SK-N-SH (cell line): Measurements from ENCODE around the gene UCHL3. TPM values are rescaled to one million over a fixed set of nuclear protein-coding genes. Genes with fewer than 3 reads are reported as not detected.
A peak's percentile ranks its signal among the peaks of the same experiment; 100 is the strongest.

Experiments
- CTCF ChIA-PET: fragments of 300-600, 350-600 bp; formaldehyde crosslinking; extraction: SDS; loops from one replicate; lab custom pipeline; 2021; lab: Yijun Ruan, JAX
- POLR2A ChIA-PET: fragments of 350-600 bp; sonication (Branson Sonifier 250); formaldehyde crosslinking; extraction: SDS; loops from one replicate; lab custom pipeline; 2020; ENCODE audit warnings: antibody characterized with exemption, inconsistent platforms; lab: Yijun Ruan, JAX
- DNase-seq: peaks from one replicate; pipeline ENCODE4 v3.0.0; 2012
- H2AFZ ChIP-seq: fragments of 200-600 bp; sonication (generic); 2 replicates; pipeline ENCODE4 v1.8.1; 2016; ENCODE audit warnings: antibody characterized with exemption, mild to moderate bottlenecking, low read depth
- H3F3A ChIP-seq: fragments of 200-600 bp; sonication (generic); replicated peaks from 2 replicates; pipeline ENCODE3; 2016; ENCODE audit warnings: antibody characterized with exemption, mild to moderate bottlenecking; ENCODE audit not compliant: insufficient read depth
- H3K27ac ChIP-seq, 2 experiments: fragments of 200-500 bp in 1 of 2; fragments of 200-600 bp in 1 of 2; sonication (Bioruptor generic) in 1 of 2; sonication (generic), shearing (Covaris generic) in 1 of 2; 2 replicates each; pipeline versions ENCODE4 v1.5.1 to v1.6.1; 2014 to 2016; ENCODE audit warnings: low read depth in 2 of 2, inconsistent platforms in 1 of 2, low read length in 1 of 2, mild to moderate bottlenecking in 1 of 2, mixed read lengths in 1 of 2
- H3K27me3 ChIP-seq: fragments of 200-600 bp; sonication (generic), shearing (Covaris generic); 2 replicates; pipeline ENCODE4 v1.6.1; 2016; ENCODE audit warnings: mixed run types; ENCODE audit not compliant: insufficient read depth
- H3K36me3 ChIP-seq, 2 experiments: fragments of 200-500 bp in 1 of 2; fragments of 200-600 bp in 1 of 2; sonication (Bioruptor generic) in 1 of 2; sonication (generic) in 1 of 2; replicated peaks in 1 of 2; 2 replicates each; pipeline versions ENCODE3 to v1.5.1; 2014 to 2016; ENCODE audit warnings: low read length in 1 of 2, mild to moderate bottlenecking in 1 of 2; ENCODE audit not compliant: insufficient read depth in 2 of 2, control insufficient read depth in 1 of 2
- H3K4me1 ChIP-seq, 2 experiments: fragments of 200-500 bp in 1 of 2; fragments of 200-600 bp in 1 of 2; sonication (Bioruptor generic) in 1 of 2; sonication (generic), shearing (Covaris generic) in 1 of 2; 2 replicates each; pipeline versions ENCODE4 v1.5.1 to v1.6.1; 2014 to 2016; ENCODE audit warnings: low read depth in 1 of 2, low read length in 1 of 2, mixed run types in 1 of 2; ENCODE audit not compliant: insufficient read depth in 2 of 2, control insufficient read depth in 1 of 2
- H3K4me2 ChIP-seq: fragments of 200-600 bp; sonication (generic), shearing (Covaris generic); 2 replicates; pipeline ENCODE4 v1.6.1; 2017; ENCODE audit warnings: mixed run types
- H3K4me3 ChIP-seq, 2 experiments: fragments of 200-500 bp in 1 of 2; fragments of 200-600 bp in 1 of 2; sonication (Bioruptor generic) in 1 of 2; sonication (generic), shearing (Covaris generic) in 1 of 2; 2 replicates each; pipeline versions ENCODE4 v1.5.1 to v1.8.1; 2014 to 2016; ENCODE audit warnings: low read depth in 2 of 2, inconsistent platforms in 1 of 2, low read length in 1 of 2, mild to moderate bottlenecking in 1 of 2, mixed read lengths in 1 of 2, moderate library complexity in 1 of 2
- H3K79me2 ChIP-seq: fragments of 200-600 bp; sonication (generic); 2 replicates; pipeline ENCODE4 v1.8.1; 2017; ENCODE audit warnings: mild to moderate bottlenecking; ENCODE audit not compliant: insufficient read depth
- H3K9ac ChIP-seq: fragments of 200-600 bp; sonication (generic); 2 replicates; pipeline ENCODE4 v1.6.1; 2017; ENCODE audit warnings: mixed run types
- H3K9me2 ChIP-seq: fragments of 200-600 bp; sonication (generic); 2 replicates; pipeline ENCODE4 v1.6.1; 2017; ENCODE audit warnings: mixed run types
- H3K9me3 ChIP-seq: fragments of 200-600 bp; sonication (generic); 2 replicates; pipeline ENCODE4 v1.6.1; 2017; ENCODE audit warnings: mixed run types, mild to moderate bottlenecking, moderate library complexity
- H4K20me1 ChIP-seq: fragments of 200-600 bp; sonication (generic); 2 replicates; pipeline ENCODE4 v1.6.1; 2017; ENCODE audit warnings: mild to moderate bottlenecking, mixed run types; ENCODE audit not compliant: insufficient read depth
- CHD2 ChIP-seq: fragments of 150-350 bp; IDR thresholded peaks from 2 replicates; pipeline ENCODE4 v1.6.1; 2018; ENCODE audit warnings: low read length; ENCODE audit not compliant: partially characterized antibody
- FOXM1 ChIP-seq: IDR thresholded peaks from 2 replicates; pipeline ENCODE4 v1.4.0; 2012; ENCODE audit warnings: low read depth, mild to moderate bottlenecking
- GATA2 ChIP-seq: sonication (generic); formaldehyde crosslinking; IDR thresholded peaks from 2 replicates; pipeline ENCODE4 v1.5.0; 2020; ENCODE audit warnings: mild to moderate bottlenecking, missing genetic modification reagents
- IRF3 ChIP-seq: fragments of 150-350 bp; IDR thresholded peaks from 2 replicates; pipeline ENCODE4 v1.6.1; 2016; ENCODE audit warnings: mild to moderate bottlenecking, low read depth, low read length
- MXI1 ChIP-seq: IDR thresholded peaks from 2 replicates; pipeline ENCODE4 v1.6.1; 2012; ENCODE audit warnings: mild to moderate bottlenecking, low read depth, low read length, improper control_type of control experiment
- NRF1 ChIP-seq: IDR thresholded peaks from 2 replicates; pipeline ENCODE4 v1.6.1; 2012; ENCODE audit warnings: low read depth, mild to moderate bottlenecking, low read length
- RCOR1 ChIP-seq: fragments of 150-350 bp; IDR thresholded peaks from 2 replicates; pipeline ENCODE4 v1.6.1; 2017; ENCODE audit warnings: antibody characterized with exemption, low read length
- RFX5 ChIP-seq: IDR thresholded peaks from 2 replicates; pipeline ENCODE4 v1.6.1; 2012; ENCODE audit warnings: mild to moderate bottlenecking, improper control_type of control experiment, low read length
- SMC3 ChIP-seq: IDR thresholded peaks from 2 replicates; pipeline ENCODE4 v1.6.1; 2012; ENCODE audit warnings: low read depth, low read length, improper control_type of control experiment
- TCF12 ChIP-seq: IDR thresholded peaks from 2 replicates; pipeline ENCODE4 v1.4.0; 2012
- WGBS: methylation state at CpG from one replicate; pipeline ENCODE4 v1.1.6; 2017; ENCODE audit warnings: low lambda C conversion rate; 5-methylcytosine and 5-hydroxymethylcytosine counted together
- polyA plus RNA-seq, 3 experiments: library from polyadenylated mRNA; depleted of rRNA; stranded (reverse); fragments of >200 nt; gene quantifications; 2 replicates each; pipeline ENCODE4 v1.2.3, GENCODE V29; 2012

The UCHL3 gene
- polyA plus RNA-seq, 1 of the 3 experiments (the other 2 are of a cell fraction) = 28.8 TPM

DNA sequence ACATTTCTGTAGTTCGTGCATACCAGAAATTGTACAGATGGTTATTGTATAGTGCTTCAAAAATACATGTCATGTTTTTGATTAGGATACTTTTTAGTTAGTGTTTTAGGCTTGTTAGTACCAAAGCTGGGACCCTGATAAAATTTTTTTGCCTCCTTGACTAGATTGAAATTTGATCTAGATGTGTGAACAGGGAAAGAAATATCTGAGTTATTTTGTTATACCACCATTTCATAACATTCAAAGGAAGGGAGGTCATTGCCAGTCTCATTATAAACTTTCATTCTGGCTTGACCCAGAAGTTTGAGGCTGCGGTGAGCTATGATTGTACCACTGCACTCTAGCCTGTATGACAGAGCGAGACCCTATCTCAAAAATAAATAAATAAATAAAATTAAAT, 95.5 kb downstream of the UCHL3 start (continued):
- no peak for TF ChIP-seq SMC3
- TF ChIP-seq NRF1 = no peak
- no peak for TF ChIP-seq MXI1

GRCh38 chr13:75647126-75647784, 97.7 kb downstream of the UCHL3 start:
- Histone ChIP-seq H3K4me2 (peak overlapping the region; percentile 29; the same call in 1 of the 2 replicates), H3K27ac (peak overlapping the region; percentile 52 to 68; a peak in 3 of 4 replicates), H3K9ac (no peak overlapping the region), H3F3A (peaks cover 38% of the 10 kb centered on the region), H3K79me2 (peaks cover 100% of the 10 kb centered on the region), H3K9me2 (no peaks in the 10 kb centered on the region), H3K9me3 (no peaks in the 10 kb centered on the region), H3K36me3 (peaks cover 15 to 70% of the 10 kb centered on the region in 2 experiments), H4K20me1 (peaks cover 97% of the 10 kb centered on the region), H3K27me3 (no peaks in the 10 kb centered on the region), H3K4me1 (peaks cover 0 to 25% of the 10 kb centered on the region in 2 experiments; a peak in 2 of 4 replicates)
- CTCF ChIA-PET = no interaction called here
- WGBS = 83% methylated on average over 1 of the region's 1 CpG
- no peak for DNase-seq
- no peak for TF ChIP-seq FOXM1
- TF ChIP-seq, all 33 proteins: peak for 0
- Histone ChIP-seq H3K4me3 (no peak overlapping the region), H2AFZ (no peak overlapping the region)
- POLR2A ChIA-PET = no interaction called here

- Histone ChIP-seq H3K4me2 (no peak overlapping the region; the same call in 1 of the 2 replicates), H3K4me1 (peaks cover 0 to 36% of the 10 kb centered on the region in 2 experiments; a peak in 2 of 4 replicates), H3K9me3 (no peaks in the 10 kb centered on the region), H3K79me2 (peaks cover 100% of the 10 kb centered on the region), H2AFZ (no peak overlapping the region), H3K9ac (no peak overlapping the region), H3K9me2 (no peaks in the 10 kb centered on the region), H3K27ac (peak overlapping the region; percentile 4; a peak in 1 of 4 replicates), H4K20me1 (peaks cover 99% of the 10 kb centered on the region), H3K36me3 (peaks cover 19 to 75% of the 10 kb centered on the region in 2 experiments), H3K27me3 (no peaks in the 10 kb centered on the region), H3F3A (peaks cover 44% of the 10 kb centered on the region), H3K4me3 (no peak overlapping the region)
- DNase-seq = no peak
- TF ChIP-seq CHD2 = no peak
- 99% methylated on average over 2 of the region's 2 CpGs for WGBS
- ChIA-PET POLR2A (no interaction called here), CTCF (interaction anchor here (0.9 to 1.1 kb wide), 2 partner anchors 10 to 12 kb away, joined by 3 read pairs; partner anchors contain the start of gene LMO7)
These were observed 98.9 kb downstream of the UCHL3 start for GRCh38 chr13:75648446-75648845.

DNA sequence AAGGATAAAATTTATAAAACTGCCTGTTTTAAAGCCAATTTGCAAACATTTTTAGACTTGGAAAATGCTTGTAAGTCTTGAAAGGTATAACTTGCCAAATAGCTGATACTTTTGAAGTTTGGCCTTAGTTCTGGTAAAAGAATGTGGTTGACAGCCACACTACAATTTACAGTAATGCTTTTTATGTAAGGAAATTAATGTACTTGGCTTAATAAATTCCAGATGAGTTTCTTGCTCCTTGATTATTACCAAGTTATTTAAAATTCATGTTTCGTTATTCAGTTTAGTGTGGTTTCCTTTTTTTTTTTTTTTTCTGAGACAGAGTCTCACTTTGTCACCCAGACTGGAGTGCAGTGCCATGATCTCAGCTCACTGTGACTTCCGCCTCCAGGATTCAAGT, 101.4 kb downstream of the UCHL3 start:
- no peak for DNase-seq
- H3K4me3 ChIP-seq = no peak overlapping the region
- H4K20me1 ChIP-seq = peaks cover 99% of the 10 kb centered on the region
- H3F3A ChIP-seq = peaks cover 48% of the 10 kb centered on the region
- no peaks in the 10 kb centered on the region for H3K9me3 ChIP-seq
- H3K9ac ChIP-seq = no peak overlapping the region
- WGBS = 79% methylated on average over 2 of the region's 2 CpGs
- H3K36me3 ChIP-seq = peaks cover 21 to 78% of the 10 kb centered on the region in 2 experiments
- TF ChIP-seq GATA2 = no peak
- TF ChIP-seq RCOR1 = no peak
- peak; percentile 41 for TF ChIP-seq TCF12
- TF ChIP-seq IRF3 = no peak
- no peak for TF ChIP-seq RFX5
- H3K9me2 ChIP-seq = no peaks in the 10 kb centered on the region
- H3K27ac ChIP-seq = peak overlapping the region; percentile 38 to 75; a peak in 2 of 4 replicates
- peaks cover 100% of the 10 kb centered on the region for H3K79me2 ChIP-seq
- peaks cover 0 to 39% of the 10 kb centered on the region in 2 experiments; a peak in 2 of 4 replicates for H3K4me1 ChIP-seq
- POLR2A ChIA-PET = no interaction called here
- peak overlapping the region; percentile 27; the same call in 1 of the 2 replicates for H3K4me2 ChIP-seq
- H3K27me3 ChIP-seq = no peaks in the 10 kb centered on the region
- CTCF ChIA-PET = no interaction called here
- no peak overlapping the region for H2AFZ ChIP-seq
